Measurements from ENCODE around the gene TNS2. TPM values are rescaled to one million over a fixed set of nuclear protein-coding genes. Genes with fewer than 3 reads are reported as not detected.

The TNS2 gene
- total and polyA plus RNA-seq, 2 of the 13 experiments (the other 11 are each of a cell fraction or from before 2014, with no cell fraction given): 8.9 to 20.4 TPM

DNA sequence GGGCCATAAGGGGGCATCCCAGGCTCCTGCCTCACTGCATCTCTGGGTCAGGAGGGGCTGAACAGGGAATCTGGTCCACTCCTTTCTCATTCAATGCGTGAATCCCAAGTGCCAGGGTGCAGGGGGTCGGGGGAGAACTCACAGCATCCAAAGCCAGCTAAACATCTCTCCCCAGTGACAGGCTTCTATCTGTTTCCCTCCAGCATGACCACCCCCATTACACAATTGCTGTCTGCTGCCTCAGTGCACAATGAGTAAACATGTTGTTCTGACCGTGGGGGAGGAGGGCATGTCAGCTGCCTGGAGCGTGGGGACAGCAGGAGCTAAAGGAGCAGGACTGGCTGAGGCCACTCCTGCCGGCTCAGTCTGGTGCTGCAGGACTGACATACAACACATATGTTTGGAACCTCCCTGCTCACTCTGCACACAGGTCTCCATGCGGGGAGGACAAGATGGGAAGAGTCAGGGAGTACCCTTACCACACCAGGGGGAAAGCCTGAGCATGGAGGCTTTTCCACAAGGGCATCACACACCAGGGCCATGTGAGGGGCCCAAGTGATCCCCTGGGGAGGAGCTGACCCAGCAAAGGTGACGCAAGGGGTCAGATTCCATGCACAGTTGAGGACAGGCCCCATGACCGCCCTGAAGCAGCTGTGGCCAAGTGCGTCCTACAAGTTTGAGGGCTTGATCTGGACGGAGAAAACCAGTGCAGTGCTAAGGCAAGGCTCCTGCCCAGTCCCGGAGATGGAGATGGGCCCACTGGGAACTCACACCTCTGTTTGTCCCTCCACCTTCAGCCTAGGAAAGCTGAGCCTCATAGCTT lies 1.4 kb downstream of the TNS2 start (continued):
- TF ChIP-seq FOXA3 (CRISPR knock-in tag; IDR thresholded peaks at IDR 0.05) (peak; percentile 86), MZF1 (CRISPR knock-in tag; IDR thresholded peaks at IDR 0.05; ENCODE audit: borderline replicate concordance) (no peak), SOX13 (IDR thresholded peaks at IDR 0.05) (peak; percentile 14; the same call in 1 of the 2 replicates), SOX13 (CRISPR knock-in tag; conservative IDR thresholded peaks at IDR 0.05 in 1 of 2, IDR thresholded peaks at IDR 0.05 in 1 of 2) (peak in 1 of 2 experiments; percentile 70; a peak in 2 of 4 replicates), FOSL2 (CRISPR knock-in tag; IDR thresholded peaks at IDR 0.05) (peak; percentile 53), ZNF850 (CRISPR knock-in tag; conservative IDR thresholded peaks at IDR 0.05) (no peak), CC2D1A (CRISPR knock-in tag; IDR thresholded peaks at IDR 0.05) (no peak), HNF4G (IDR thresholded peaks at IDR 0.05; ENCODE audit: borderline replicate concordance, low read depth, low read length) (peak; percentile 70; the same call in 1 of the 2 replicates), HNF4G (CRISPR knock-in tag; IDR thresholded peaks at IDR 0.05; ENCODE audit: borderline replicate concordance, low read depth) (0 out of 2 replicates have a peak, but pooled peaks have one; percentile 20), SIX4 (CRISPR knock-in tag; IDR thresholded peaks at IDR 0.05) (0 out of 2 replicates have a peak, but pooled peaks have one; percentile 19), PHF8 (CRISPR knock-in tag; IDR thresholded peaks at IDR 0.05) (peak; percentile 33; the same call in 1 of the 2 replicates), SMYD3 (CRISPR knock-in tag; IDR thresholded peaks at IDR 0.05) (peak; percentile 50; the same call in 1 of the 2 replicates)
- TF ChIP-seq, protein P1, sequence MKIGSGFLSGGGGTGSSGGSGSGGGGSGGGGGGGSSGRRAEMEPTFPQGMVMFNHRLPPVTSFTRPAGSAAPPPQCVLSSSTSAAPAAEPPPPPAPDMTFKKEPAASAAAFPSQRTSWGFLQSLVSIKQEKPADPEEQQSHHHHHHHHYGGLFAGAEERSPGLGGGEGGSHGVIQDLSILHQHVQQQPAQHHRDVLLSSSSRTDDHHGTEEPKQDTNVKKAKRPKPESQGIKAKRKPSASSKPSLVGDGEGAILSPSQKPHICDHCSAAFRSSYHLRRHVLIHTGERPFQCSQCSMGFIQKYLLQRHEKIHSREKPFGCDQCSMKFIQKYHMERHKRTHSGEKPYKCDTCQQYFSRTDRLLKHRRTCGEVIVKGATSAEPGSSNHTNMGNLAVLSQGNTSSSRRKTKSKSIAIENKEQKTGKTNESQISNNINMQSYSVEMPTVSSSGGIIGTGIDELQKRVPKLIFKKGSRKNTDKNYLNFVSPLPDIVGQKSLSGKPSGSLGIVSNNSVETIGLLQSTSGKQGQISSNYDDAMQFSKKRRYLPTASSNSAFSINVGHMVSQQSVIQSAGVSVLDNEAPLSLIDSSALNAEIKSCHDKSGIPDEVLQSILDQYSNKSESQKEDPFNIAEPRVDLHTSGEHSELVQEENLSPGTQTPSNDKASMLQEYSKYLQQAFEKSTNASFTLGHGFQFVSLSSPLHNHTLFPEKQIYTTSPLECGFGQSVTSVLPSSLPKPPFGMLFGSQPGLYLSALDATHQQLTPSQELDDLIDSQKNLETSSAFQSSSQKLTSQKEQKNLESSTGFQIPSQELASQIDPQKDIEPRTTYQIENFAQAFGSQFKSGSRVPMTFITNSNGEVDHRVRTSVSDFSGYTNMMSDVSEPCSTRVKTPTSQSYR (CRISPR knock-in tag; IDR thresholded peaks at IDR 0.05; ENCODE audit: borderline replicate concordance): peak; percentile 96
- TF ChIP-seq, protein P2, sequence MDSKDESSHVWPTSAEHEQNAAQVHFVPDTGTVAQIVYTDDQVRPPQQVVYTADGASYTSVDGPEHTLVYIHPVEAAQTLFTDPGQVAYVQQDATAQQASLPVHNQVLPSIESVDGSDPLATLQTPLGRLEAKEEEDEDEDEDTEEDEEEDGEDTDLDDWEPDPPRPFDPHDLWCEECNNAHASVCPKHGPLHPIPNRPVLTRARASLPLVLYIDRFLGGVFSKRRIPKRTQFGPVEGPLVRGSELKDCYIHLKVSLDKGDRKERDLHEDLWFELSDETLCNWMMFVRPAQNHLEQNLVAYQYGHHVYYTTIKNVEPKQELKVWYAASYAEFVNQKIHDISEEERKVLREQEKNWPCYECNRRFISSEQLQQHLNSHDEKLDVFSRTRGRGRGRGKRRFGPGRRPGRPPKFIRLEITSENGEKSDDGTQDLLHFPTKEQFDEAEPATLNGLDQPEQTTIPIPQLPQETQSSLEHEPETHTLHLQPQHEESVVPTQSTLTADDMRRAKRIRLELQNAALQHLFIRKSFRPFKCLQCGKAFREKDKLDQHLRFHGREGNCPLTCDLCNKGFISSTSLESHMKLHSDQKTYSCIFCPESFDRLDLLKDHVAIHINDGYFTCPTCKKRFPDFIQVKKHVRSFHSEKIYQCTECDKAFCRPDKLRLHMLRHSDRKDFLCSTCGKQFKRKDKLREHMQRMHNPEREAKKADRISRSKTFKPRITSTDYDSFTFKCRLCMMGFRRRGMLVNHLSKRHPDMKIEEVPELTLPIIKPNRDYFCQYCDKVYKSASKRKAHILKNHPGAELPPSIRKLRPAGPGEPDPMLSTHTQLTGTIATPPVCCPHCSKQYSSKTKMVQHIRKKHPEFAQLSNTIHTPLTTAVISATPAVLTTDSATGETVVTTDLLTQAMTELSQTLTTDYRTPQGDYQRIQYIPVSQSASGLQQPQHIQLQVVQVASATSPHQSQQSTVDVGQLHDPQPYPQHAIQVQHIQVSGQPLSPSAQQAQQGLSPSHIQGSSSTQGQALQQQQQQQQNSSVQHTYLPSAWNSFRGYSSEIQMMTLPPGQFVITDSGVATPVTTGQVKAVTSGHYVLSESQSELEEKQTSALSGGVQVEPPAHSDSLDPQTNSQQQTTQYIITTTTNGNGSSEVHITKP (CRISPR knock-in tag; IDR thresholded peaks at IDR 0.05; ENCODE audit: low read depth): 0 out of 2 replicates have a peak, but pooled peaks have one; percentile 23
- TF ChIP-seq, protein P3, sequence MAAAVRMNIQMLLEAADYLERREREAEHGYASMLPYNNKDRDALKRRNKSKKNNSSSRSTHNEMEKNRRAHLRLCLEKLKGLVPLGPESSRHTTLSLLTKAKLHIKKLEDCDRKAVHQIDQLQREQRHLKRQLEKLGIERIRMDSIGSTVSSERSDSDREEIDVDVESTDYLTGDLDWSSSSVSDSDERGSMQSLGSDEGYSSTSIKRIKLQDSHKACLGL (CRISPR knock-in tag; IDR thresholded peaks at IDR 0.05): peak; percentile 56; the same call in 1 of the 2 replicates
- TF ChIP-seq, protein P4, sequence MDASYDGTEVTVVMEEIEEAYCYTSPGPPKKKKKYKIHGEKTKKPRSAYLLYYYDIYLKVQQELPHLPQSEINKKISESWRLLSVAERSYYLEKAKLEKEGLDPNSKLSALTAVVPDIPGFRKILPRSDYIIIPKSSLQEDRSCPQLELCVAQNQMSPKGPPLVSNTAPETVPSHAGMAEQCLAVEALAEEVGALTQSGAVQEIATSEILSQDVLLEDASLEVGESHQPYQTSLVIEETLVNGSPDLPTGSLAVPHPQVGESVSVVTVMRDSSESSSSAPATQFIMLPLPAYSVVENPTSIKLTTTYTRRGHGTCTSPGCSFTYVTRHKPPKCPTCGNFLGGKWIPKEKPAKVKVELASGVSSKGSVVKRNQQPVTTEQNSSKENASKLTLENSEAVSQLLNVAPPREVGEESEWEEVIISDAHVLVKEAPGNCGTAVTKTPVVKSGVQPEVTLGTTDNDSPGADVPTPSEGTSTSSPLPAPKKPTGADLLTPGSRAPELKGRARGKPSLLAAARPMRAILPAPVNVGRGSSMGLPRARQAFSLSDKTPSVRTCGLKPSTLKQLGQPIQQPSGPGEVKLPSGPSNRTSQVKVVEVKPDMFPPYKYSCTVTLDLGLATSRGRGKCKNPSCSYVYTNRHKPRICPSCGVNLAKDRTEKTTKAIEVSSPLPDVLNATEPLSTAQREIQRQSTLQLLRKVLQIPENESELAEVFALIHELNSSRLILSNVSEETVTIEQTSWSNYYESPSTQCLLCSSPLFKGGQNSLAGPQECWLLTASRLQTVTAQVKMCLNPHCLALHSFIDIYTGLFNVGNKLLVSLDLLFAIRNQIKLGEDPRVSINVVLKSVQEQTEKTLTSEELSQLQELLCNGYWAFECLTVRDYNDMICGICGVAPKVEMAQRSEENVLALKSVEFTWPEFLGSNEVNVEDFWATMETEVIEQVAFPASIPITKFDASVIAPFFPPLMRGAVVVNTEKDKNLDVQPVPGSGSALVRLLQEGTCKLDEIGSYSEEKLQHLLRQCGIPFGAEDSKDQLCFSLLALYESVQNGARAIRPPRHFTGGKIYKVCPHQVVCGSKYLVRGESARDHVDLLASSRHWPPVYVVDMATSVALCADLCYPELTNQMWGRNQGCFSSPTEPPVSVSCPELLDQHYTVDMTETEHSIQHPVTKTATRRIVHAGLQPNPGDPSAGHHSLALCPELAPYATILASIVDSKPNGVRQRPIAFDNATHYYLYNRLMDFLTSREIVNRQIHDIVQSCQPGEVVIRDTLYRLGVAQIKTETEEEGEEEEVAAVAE (CRISPR knock-in tag; IDR thresholded peaks at IDR 0.05; ENCODE audit: borderline replicate concordance): 0 out of 2 replicates have a peak, but pooled peaks have one; percentile 45

Data from HepG2 (cell line).